ENCODE data around the gene MAML1.

DNA sequence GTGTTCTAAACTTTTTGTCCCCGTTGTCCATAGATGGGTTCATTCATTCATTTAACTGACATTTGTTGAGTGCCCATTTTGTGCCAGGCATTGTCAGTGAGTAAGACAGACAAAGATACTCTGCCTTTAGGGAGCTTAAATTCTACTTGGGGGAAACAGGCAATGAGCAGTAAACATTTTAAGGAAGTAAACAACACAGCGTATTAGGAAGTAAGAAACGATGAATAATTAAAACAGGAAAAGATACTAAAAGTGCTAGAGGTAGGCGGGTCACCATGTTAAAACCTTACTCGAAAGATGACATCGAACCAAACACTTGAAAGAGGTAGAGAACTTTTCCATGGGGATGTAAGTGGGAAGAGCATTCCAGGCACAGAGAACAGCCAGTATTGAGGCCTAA lies 5.5 kb upstream of the MAML1 start:
- TF ChIP-seq ZNF121 (CRISPR knock-in tag; IDR thresholded peaks at IDR 0.05) (no peak), CREB1 (CRISPR knock-in tag; IDR thresholded peaks at IDR 0.05) (no peak), JUN (CRISPR knock-in tag; IDR thresholded peaks at IDR 0.05) (no peak), NR1H2 (CRISPR knock-in tag; IDR thresholded peaks at IDR 0.05) (no peak), RELA (CRISPR knock-in tag; IDR thresholded peaks at IDR 0.05; ENCODE audit: borderline replicate concordance) (no peak)
- TF ChIP-seq, protein P1, sequence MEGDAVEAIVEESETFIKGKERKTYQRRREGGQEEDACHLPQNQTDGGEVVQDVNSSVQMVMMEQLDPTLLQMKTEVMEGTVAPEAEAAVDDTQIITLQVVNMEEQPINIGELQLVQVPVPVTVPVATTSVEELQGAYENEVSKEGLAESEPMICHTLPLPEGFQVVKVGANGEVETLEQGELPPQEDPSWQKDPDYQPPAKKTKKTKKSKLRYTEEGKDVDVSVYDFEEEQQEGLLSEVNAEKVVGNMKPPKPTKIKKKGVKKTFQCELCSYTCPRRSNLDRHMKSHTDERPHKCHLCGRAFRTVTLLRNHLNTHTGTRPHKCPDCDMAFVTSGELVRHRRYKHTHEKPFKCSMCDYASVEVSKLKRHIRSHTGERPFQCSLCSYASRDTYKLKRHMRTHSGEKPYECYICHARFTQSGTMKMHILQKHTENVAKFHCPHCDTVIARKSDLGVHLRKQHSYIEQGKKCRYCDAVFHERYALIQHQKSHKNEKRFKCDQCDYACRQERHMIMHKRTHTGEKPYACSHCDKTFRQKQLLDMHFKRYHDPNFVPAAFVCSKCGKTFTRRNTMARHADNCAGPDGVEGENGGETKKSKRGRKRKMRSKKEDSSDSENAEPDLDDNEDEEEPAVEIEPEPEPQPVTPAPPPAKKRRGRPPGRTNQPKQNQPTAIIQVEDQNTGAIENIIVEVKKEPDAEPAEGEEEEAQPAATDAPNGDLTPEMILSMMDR (IDR thresholded peaks at IDR 0.05), result no peak

Measured in WTC11 (cell line).